NT2/D1 (cell line): Measurements from ENCODE around the gene PBX1.

Experiments used
- DNase-seq: peaks from one replicate; pipeline ENCODE4 v3.0.0-alpha.2; 2011; ENCODE audit warnings: low read depth, low spot score
- H3K27me3 ChIP-seq: 2 replicates; pipeline ENCODE4 v1.6.0; 2011; ENCODE audit warnings: mild to moderate bottlenecking; ENCODE audit not compliant: insufficient read length, insufficient read depth
- H3K36me3 ChIP-seq: 2 replicates; pipeline ENCODE4 v1.6.1; 2011; ENCODE audit warnings: mild to moderate bottlenecking, low read length, mixed read lengths; ENCODE audit not compliant: insufficient read depth, insufficient read length
- H3K4me1 ChIP-seq: 2 replicates; pipeline ENCODE4 v1.5.1; 2011; ENCODE audit not compliant: insufficient read depth, insufficient read length
- H3K4me3 ChIP-seq: 2 replicates; pipeline ENCODE4 v1.5.1; 2011; ENCODE audit warnings: low read depth; ENCODE audit not compliant: insufficient read length
- H3K9ac ChIP-seq: 2 replicates; pipeline ENCODE4 v1.6.0; 2011; ENCODE audit warnings: low read depth; ENCODE audit not compliant: insufficient read length
- H3K9me3 ChIP-seq: 2 replicates; pipeline ENCODE4 v1.5.1; 2011; ENCODE audit warnings: mild to moderate bottlenecking, low read length; ENCODE audit not compliant: insufficient read depth
- SUZ12 ChIP-seq: IDR thresholded peaks from 2 replicates; pipeline ENCODE4 v1.6.1; 2011; ENCODE audit not compliant: insufficient read length, insufficient read depth; ENCODE audit errors: extremely low read depth
- YY1 ChIP-seq: IDR thresholded peaks from 2 replicates; pipeline ENCODE4 v1.6.1; 2011; ENCODE audit not compliant: insufficient read length, insufficient read depth
- ZNF274 ChIP-seq: IDR thresholded peaks from 2 replicates; pipeline ENCODE4 v1.6.1; 2011; ENCODE audit warnings: mild to moderate bottlenecking, low read depth, low read length

The PBX1 gene

GRCh38 chr1:164801791-164802502, 243.0 kb downstream of the PBX1 start:
- no peak for TF ChIP-seq YY1
- TF ChIP-seq SUZ12: no peak
- TF ChIP-seq ZNF274: no peak
- H3K36me3 ChIP-seq: peaks cover 22% of the 10 kb centered on the region

GRCh38 chr1:164802529-164803282, 243.7 kb downstream of the PBX1 start:
- no peak for DNase-seq
- Histone ChIP-seq H3K4me3 (no peak overlapping the region), H3K9ac (no peak overlapping the region), H3K9me3 (no peaks in the 10 kb centered on the region), H3K27me3 (no peaks in the 10 kb centered on the region), H3K36me3 (peaks cover 27% of the 10 kb centered on the region), H3K4me1 (no peaks in the 10 kb centered on the region)
- TF ChIP-seq SUZ12: no peak
- TF ChIP-seq ZNF274: no peak

More at GRCh38 chr1:164801791-164802502, 243.0 kb downstream of the PBX1 start:
- DNase-seq: no peak
- Histone ChIP-seq H3K27me3 (no peaks in the 10 kb centered on the region), H3K4me1 (no peaks in the 10 kb centered on the region), H3K4me3 (no peak overlapping the region), H3K9ac (no peak overlapping the region), H3K9me3 (no peaks in the 10 kb centered on the region)

- no peak for TF ChIP-seq YY1
- TF ChIP-seq SUZ12: no peak
- no peak for TF ChIP-seq ZNF274
- no peaks in the 10 kb centered on the region for H3K27me3 ChIP-seq
- H3K36me3 ChIP-seq: peaks cover 33% of the 10 kb centered on the region
These were observed 244.4 kb downstream of the PBX1 start for GRCh38 chr1:164803366-164803765.

GRCh38 chr1:164804366-164804765, 245.4 kb downstream of the PBX1 start:
- DNase-seq: no peak

More at GRCh38 chr1:164803366-164803765, 244.4 kb downstream of the PBX1 start:
- no peak for DNase-seq
- no peaks in the 10 kb centered on the region for H3K9me3 ChIP-seq
- H3K4me1 ChIP-seq: no peaks in the 10 kb centered on the region
- no peak overlapping the region for H3K4me3 ChIP-seq
- no peak overlapping the region for H3K9ac ChIP-seq

GRCh38 chr1:164805399-164805798, 246.4 kb downstream of the PBX1 start:
- TF ChIP-seq SUZ12: no peak
- TF ChIP-seq ZNF274: no peak
- TF ChIP-seq YY1: no peak
- DNase-seq: no peak
- no peak overlapping the region for H3K4me3 ChIP-seq
- no peak overlapping the region for H3K9ac ChIP-seq
- H3K9me3 ChIP-seq: no peaks in the 10 kb centered on the region
- no peaks in the 10 kb centered on the region for H3K4me1 ChIP-seq
- H3K27me3 ChIP-seq: no peaks in the 10 kb centered on the region
- H3K36me3 ChIP-seq: peaks cover 37% of the 10 kb centered on the region

More at GRCh38 chr1:164804366-164804765, 245.4 kb downstream of the PBX1 start:
- TF ChIP-seq ZNF274 (no peak), SUZ12 (no peak), YY1 (no peak)
- H3K9me3 ChIP-seq: no peaks in the 10 kb centered on the region
- H3K36me3 ChIP-seq: peaks cover 43% of the 10 kb centered on the region
- no peaks in the 10 kb centered on the region for H3K4me1 ChIP-seq
- H3K4me3 ChIP-seq: no peak overlapping the region
- no peaks in the 10 kb centered on the region for H3K27me3 ChIP-seq
- H3K9ac ChIP-seq: no peak overlapping the region

GRCh38 chr1:164806531-164806930, 247.5 kb downstream of the PBX1 start:
- no peak for TF ChIP-seq SUZ12
- TF ChIP-seq ZNF274: no peak
- TF ChIP-seq YY1: no peak
- H3K9ac ChIP-seq: no peak overlapping the region
- H3K4me1 ChIP-seq: no peaks in the 10 kb centered on the region

GRCh38 chr1:164813776-164814175, 254.8 kb downstream of the PBX1 start:
- DNase-seq: no peak
- H3K9ac ChIP-seq: no peak overlapping the region
- no peak overlapping the region for H3K4me3 ChIP-seq
- peaks cover 9% of the 10 kb centered on the region for H3K36me3 ChIP-seq
- no peaks in the 10 kb centered on the region for H3K27me3 ChIP-seq
- TF ChIP-seq SUZ12: no peak
- TF ChIP-seq ZNF274: no peak
- no peak for TF ChIP-seq YY1
- H3K9me3 ChIP-seq: no peaks in the 10 kb centered on the region
- H3K4me1 ChIP-seq: no peaks in the 10 kb centered on the region

More at GRCh38 chr1:164806531-164806930, 247.5 kb downstream of the PBX1 start:
- no peaks in the 10 kb centered on the region for H3K27me3 ChIP-seq
- peaks cover 26% of the 10 kb centered on the region for H3K36me3 ChIP-seq
- H3K4me3 ChIP-seq: no peak overlapping the region
- no peaks in the 10 kb centered on the region for H3K9me3 ChIP-seq
- no peak for DNase-seq
